ENCODE data around the gene OCA2.
"Not testable (repeated sequence)": the region's sequence is repeated elsewhere in the genome, so short reads cannot be mapped to it uniquely, and the experiment has no call there.

OCA2 gene

DNA sequence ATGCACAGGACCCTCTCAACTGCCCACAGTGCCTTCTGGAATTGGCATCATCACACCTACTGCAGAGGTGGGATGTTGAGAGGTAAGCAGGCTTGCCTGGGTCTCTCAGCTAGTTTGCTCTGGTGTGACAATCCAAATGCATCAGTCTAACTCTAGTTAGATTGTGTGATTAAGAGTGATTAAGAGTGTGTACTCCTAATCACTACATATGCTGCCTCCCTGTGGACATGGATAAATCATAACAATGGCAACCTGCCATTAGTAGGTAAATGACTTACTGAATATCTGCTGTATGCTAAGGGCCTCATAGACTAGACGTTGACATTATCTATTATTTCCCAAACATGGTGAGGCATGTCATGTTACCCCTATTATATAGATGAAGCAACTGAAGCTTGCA lies 342.1 kb downstream of the OCA2 start:
- DNase-seq: no peak

DNA sequence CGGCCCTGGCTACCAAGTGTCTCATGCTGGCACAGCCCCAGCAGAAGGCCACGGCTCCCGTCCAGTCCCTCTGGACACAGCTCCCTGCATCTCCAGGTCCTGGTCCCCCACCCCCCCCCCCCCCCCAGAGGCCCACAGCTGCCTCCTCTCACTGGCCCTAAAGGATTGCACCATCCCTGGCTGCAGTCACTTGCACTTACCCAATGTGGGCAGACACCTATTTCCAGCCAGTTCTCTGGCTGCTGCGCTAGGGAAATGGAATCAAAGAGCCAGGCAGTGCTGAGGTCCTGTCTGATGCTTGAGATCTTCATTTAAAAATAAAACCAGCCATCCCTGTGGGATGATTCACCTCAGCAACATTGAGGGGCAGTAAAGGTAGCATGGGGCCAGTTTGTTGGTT lies 346.4 kb downstream of the OCA2 start:
- no peak for DNase-seq

DNA sequence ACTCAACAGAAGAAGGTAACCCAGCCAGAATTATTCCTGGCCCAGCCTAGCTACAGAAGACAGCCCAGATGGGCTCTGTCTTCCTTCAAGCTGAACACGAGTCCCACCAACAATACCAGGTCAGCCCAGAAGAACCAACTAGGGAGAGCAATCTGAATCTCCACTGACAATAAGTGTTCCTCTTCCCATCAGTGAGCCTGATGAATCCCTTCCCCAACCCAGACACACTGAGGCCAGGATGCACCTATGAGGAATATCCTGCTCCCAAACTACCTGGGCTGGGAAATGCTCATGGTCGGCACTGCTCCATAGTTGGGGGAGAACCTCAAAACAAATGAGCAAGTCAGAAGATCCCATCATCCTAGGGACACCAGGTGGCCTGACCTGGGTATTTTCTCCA lies 351.1 kb downstream of the OCA2 start:
- DNase-seq: no peak

DNA sequence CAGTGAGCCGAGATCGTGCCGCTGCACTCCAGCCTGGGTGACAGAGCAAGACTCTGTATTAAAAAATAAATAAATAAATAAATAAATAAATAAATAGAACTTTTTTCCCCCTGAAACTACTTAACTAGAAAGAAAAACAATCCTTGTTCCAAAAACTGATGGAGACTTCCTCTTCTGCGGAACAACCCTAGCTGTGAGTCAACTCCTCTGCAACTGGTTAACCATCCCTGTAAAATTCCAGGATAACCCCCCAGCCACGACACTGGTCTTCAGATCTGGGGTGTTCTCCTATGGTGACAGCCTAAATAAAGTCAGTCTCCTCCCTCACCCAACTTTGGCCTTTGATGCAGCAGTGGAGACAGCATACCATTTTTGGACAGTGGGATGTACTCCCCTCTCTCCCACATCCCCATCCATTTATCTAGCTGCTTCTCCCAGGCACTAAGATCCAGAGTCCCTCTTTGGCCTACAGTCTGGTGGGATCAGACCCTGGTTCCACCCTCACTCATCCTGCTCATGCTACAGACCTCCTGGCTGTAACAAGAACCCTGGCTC lies 352.6 kb downstream of the OCA2 start:
- DNase-seq: no peak

DNA sequence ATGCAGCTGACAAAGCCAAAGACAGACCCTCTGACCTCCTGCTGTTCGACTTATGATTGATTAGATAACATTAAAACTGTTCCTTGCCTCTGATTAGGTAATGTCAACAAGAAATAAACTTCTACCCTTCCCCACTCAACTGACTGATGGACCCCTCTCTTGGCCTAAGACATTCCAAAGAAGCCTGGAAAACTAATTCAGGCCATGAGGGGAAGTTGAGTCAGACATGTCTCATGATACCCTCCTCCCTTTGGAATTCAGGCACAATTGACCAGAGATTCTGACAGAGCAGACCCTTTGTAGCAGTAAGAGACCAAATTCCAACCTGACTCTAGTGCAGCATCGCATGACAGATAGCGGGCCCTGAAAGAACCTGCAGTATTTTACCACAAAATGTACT lies 354.5 kb downstream of the OCA2 start:
- no peak for DNase-seq

DNA sequence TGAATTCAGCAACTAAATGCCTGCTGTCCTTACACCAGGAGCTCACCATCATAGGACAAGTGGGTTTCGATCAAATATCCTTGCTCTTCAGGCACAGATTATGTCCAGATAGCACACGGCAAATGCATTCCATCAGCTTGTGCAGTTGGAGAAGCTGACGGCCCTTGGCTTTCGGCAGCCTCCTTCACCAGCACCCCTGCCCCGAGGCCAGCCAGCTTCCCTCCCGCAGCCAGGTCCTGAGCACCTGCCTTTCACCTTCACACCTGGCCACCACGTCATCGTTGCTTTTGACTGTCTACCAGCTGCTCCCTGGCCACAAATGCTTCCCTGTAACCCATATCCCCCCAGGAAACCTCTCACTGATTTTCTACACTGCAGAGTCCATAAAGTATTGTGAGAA lies 355.5 kb downstream of the OCA2 start:
- DNase-seq: no peak

DNA sequence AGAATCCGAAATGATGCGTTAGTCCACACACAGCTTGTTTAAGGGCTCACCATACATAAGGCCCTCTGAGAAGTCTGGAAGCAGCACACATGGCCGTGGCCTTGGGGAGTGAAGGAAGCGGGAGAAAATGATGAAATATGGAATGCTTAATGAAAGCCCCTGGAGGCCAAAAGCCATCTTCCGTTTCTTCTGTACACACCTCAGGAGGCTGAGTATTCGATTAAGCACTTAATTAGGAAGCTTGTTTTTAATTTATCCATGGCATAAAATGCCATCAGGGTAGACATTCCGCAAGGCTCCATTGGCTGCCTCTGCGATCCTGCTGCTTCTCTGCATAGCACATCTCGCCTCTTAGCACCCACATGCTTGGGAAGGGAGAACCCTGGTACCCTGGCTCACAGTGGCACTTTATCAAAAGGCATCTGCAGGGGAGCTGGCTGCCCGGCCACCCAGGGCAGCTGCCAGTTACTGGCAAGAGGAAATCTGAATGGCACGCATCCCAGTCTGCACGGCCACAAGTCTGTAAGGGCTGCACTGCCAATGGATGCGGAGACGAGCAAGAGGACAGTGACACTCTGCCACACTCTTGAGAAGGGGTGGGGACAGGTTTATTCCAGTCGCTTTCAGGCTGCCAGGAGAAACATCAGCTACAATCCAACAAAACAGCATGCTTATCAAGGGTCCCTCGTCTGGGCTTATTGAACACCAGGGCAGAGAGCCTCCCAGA lies 356.2 kb downstream of the OCA2 start:
- no peak for DNase-seq

DNA sequence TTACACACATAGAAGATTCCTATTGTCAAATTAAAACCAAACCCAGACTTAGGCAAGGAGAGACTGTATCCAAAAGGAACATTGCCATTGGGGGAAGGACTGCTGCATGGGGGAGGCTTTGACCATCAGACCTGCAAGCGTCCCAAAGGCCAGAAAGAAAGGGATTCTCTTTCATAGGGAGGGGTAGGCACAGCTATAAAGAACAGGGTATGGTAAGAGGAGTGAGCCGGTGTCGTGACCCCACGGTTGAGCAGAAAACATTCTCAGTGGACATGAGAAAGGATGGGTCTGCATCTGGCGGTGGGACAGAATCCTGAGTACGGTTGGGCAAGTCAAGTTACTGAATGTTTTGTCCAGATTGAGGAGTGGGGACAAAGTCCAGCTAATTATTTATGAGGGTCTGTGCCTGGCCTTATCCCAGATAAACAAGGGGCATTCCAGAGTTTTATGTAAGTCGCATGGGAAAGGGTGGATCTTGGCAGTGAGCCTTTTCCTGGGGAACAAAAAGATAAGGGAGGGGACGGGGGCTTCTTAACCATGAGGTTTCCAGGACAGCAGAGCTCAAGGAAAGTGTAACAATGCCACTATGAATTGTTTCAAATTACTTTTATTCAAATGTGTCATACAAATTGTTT lies 357.8 kb downstream of the OCA2 start:
- DNase-seq: no peak

GRCh38 chr15:27734785-27735495 lies 364.2 kb downstream of the OCA2 start:
- no peak for DNase-seq

- DNase-seq: no peak
These were observed 367.3 kb downstream of the OCA2 start for GRCh38 chr15:27731776-27732175.

- DNase-seq: no peak
These were observed 368.2 kb downstream of the OCA2 start for GRCh38 chr15:27730868-27731267.

GRCh38 chr15:27725731-27726130 lies 373.4 kb downstream of the OCA2 start:
- no peak for DNase-seq

DNA sequence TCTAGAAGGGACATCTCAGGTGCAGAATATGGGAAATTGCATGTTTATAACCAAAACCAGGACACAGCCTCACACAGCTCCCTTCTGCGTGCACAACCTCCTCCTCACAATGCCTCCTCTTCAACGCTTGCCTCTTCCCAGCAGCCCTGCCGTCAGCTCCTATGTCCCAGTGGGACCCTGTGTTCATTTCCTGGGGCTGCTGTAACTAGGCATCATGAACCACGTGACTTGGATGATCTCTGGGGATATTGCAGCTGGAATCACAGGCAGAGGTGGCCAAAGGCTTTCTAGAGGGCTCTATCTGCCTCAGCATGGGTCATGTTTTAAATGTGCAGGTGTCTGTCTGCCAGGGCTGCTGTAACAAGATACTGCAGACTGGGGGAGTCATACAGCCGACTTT lies 375.3 kb downstream of the OCA2 start:
- no peak for DNase-seq

GRCh38 chr15:27722102-27722501 lies 377.0 kb downstream of the OCA2 start:
- no peak for DNase-seq

- no peak for DNase-seq
These were observed 384.4 kb downstream of the OCA2 start for GRCh38 chr15:27714675-27715074.

GRCh38 chr15:27713850-27714249 lies 385.3 kb downstream of the OCA2 start:
- DNase-seq: not testable (repeated sequence)

DNA sequence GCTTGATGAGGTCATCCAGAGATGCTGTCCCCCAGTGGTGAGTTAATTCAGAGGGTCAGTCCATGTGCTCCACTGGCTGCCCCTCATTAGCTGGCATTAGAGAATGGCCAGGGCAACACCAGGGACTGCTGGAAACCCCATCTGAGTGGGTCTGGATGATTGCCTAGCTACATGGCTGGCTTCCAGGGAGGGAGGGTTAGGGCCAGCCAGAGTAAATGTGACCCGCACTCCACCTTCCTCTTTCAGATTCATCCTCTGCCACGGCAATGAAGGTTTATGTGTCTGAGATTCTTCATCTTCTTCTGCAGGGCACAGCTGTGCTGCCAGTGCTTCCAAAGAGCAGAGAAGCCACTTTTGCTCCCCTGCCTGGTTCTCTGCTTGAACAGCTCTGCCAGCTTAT lies 391.9 kb downstream of the OCA2 start:
- no peak for DNase-seq

- DNase-seq: no peak
These were observed 392.8 kb downstream of the OCA2 start for GRCh38 chr15:27706300-27706699.

GRCh38 chr15:27705056-27705455 lies 394.1 kb downstream of the OCA2 start:
- DNase-seq: no peak
